Vagina (tissue), 2 donors: ENCODE measurements around the gene UBXN4.

Experiments
- CTCF ChIP-seq, 3 experiments: fragments of 450-650 bp in 2 of 3; fragments of 200-600 bp in 1 of 3; sonication (generic) in 1 of 3; IDR thresholded peaks; one replicate each; pipeline ENCODE4 v1.5.1; 2017 to 2019; ENCODE audit warnings: antibody characterized with exemption in 3 of 3, mild to moderate bottlenecking in 2 of 3, moderate library complexity in 2 of 3
- POLR2A ChIP-seq, 2 donors: fragments of 450-650 bp; IDR thresholded peaks; one replicate each; pipeline ENCODE4 v1.6.1; 2017; ENCODE audit warnings: antibody characterized with exemption in 2 of 2, mild to moderate bottlenecking in 2 of 2, moderate library complexity in 2 of 2
- POLR2AphosphoS5 ChIP-seq, 2 donors: sonication (generic); formaldehyde crosslinking; IDR thresholded peaks; one replicate each; pipeline ENCODE4 v1.9.0; 2017; ENCODE audit warnings: antibody characterized with exemption in 2 of 2, mild to moderate bottlenecking in 2 of 2, low read depth in 1 of 2; ENCODE audit not compliant: insufficient read depth in 1 of 2

- TF ChIP-seq CTCF (IDR thresholded peaks at IDR 0.05) (no peak), POLR2A (IDR thresholded peaks at IDR 0.05) (no peak), POLR2AphosphoS5 (IDR thresholded peaks at IDR 0.05; ENCODE audit: insufficient read depth in 1 of 2, low read depth in 1 of 2) (no peak)
These were observed 27.2 kb downstream of the UBXN4 start for GRCh38 chr2:135768863-135769262.
